LHCN-M2 (cell line): ENCODE results near the gene TTC28. TPM values are rescaled to one million over a fixed set of nuclear protein-coding genes. Genes with fewer than 3 reads are reported as not detected.

Source experiments
- DNase-seq: peaks from one replicate; pipeline ENCODE4 v3.0.0-alpha.2; 2012; ENCODE audit warnings: low read depth
- total RNA-seq: library from RNA; depleted of rRNA; stranded (reverse); fragments of >200 nt; gene quantifications from 2 replicates; pipeline ENCODE4 v1.2.3, GENCODE V29; 2014

Gene TTC28
- total RNA-seq, 1 experiment from 2014 or later: 7.1 TPM

GRCh38 chr22:28442711-28443525, 236.7 kb downstream of the TTC28 start:
- peak; percentile 36 for DNase-seq

GRCh38 chr22:28442264-28442710, 237.4 kb downstream of the TTC28 start:
- DNase-seq: peak; percentile 64

GRCh38 chr22:28441720-28442263, 237.8 kb downstream of the TTC28 start:
- peak; percentile 3 for DNase-seq

GRCh38 chr22:28440592-28441390, 238.8 kb downstream of the TTC28 start:
- peak; percentile 45 for DNase-seq

- no peak for DNase-seq
Measured at GRCh38 chr22:28438183-28438768, 241.4 kb downstream of the TTC28 start.

GRCh38 chr22:28435982-28436381, 243.7 kb downstream of the TTC28 start:
- no peak for DNase-seq

GRCh38 chr22:28435140-28435768, 244.4 kb downstream of the TTC28 start:
- DNase-seq: no peak

GRCh38 chr22:28430466-28431025, 249.1 kb downstream of the TTC28 start:
- no peak for DNase-seq

GRCh38 chr22:28429711-28430110, 249.9 kb downstream of the TTC28 start:
- DNase-seq: no peak

GRCh38 chr22:28428271-28428670, 251.4 kb downstream of the TTC28 start:
- no peak for DNase-seq

- no peak for DNase-seq
Measured at GRCh38 chr22:28426346-28427132, 253.1 kb downstream of the TTC28 start.

GRCh38 chr22:28425211-28425610, 254.4 kb downstream of the TTC28 start:
- DNase-seq: peak; percentile 5

- peak; percentile 72 for DNase-seq
Measured at GRCh38 chr22:28424427-28425080, 255.1 kb downstream of the TTC28 start.

- no peak for DNase-seq
Measured at GRCh38 chr22:28419919-28420318, 259.7 kb downstream of the TTC28 start.

GRCh38 chr22:28418008-28418407, 261.6 kb downstream of the TTC28 start:
- DNase-seq: no peak

- DNase-seq: no peak
Measured at GRCh38 chr22:28417431-28417830, 262.2 kb downstream of the TTC28 start.

- no peak for DNase-seq
Measured at GRCh38 chr22:28414913-28415312, 264.7 kb downstream of the TTC28 start.

- DNase-seq: no peak
Measured at GRCh38 chr22:28413612-28414399, 265.8 kb downstream of the TTC28 start.

GRCh38 chr22:28412109-28412508, 267.5 kb downstream of the TTC28 start:
- DNase-seq: no peak
